ENCODE measurements around the gene RRAGD. TPM values are rescaled to one million over a fixed set of nuclear protein-coding genes. Genes with fewer than 3 reads are reported as not detected.

Gene RRAGD
- total RNA-seq, 1 experiment from 2014 or later: 27.8 TPM

- CTCF ChIA-PET: no interaction called here
- H3K4me3 ChIP-seq (ENCODE audit: low read depth in 2 of 2, low read length in 2 of 2): no peak overlapping the region
- intact Hi-C loops (cut with micrococcal nuclease; ENCODE audit: unreplicated experiment): no loop called here
Observed at GRCh38 chr6:89353702-89354392, 58.2 kb downstream of the RRAGD start.

GRCh38 chr6:89353118-89353556, 58.9 kb downstream of the RRAGD start:
- TF ChIP-seq SIN3A (IDR thresholded peaks at IDR 0.05; ENCODE audit: borderline replicate concordance, insufficient read depth, low read depth, low read length) (no peak), POLR2AphosphoS5 (IDR thresholded peaks at IDR 0.05; ENCODE audit: low read depth, low read length) (no peak), TCF7L2 (IDR thresholded peaks at IDR 0.05; ENCODE audit: low read depth, low read length) (no peak), CTCF (IDR thresholded peaks at IDR 0.05) (no peak), REST (IDR thresholded peaks at IDR 0.05; ENCODE audit: insufficient read depth in 1 of 2, low read depth in 2 of 2, low read length in 1 of 2) (no peak)
- peak overlapping the region; percentile 73 to 96 for H3K4me3 ChIP-seq (ENCODE audit: low read depth in 2 of 2, low read length in 2 of 2)
- H3K4me1 ChIP-seq (ENCODE audit: control insufficient read depth, insufficient read depth, low read length): peaks cover 13% of the 10 kb centered on the region
- DNase-seq (ENCODE audit: low read depth, low spot score) (no peak), ATAC-seq (no peak)
- in situ Hi-C loops (cut with HindIII; ENCODE audit: low pct_unique_long_range_greater_than_20kb, low sequenced_read_pairs): no loop called here
- H3K9me3 ChIP-seq (ENCODE audit: control insufficient read depth, insufficient read depth, low read depth, low read length): no peaks in the 10 kb centered on the region
- POLR2A ChIA-PET: interaction anchor here (0.5 to 1.1 kb wide), 5 partner anchors 38 to 763 kb away, joined by 4 to 12 read pairs (median 12); partner anchors contain the start of genes GABRR2 and PNRC1
- intact Hi-C loops (cut with micrococcal nuclease; ENCODE audit: unreplicated experiment): no loop called here
- H3K36me3 ChIP-seq (ENCODE audit: control insufficient read depth, insufficient read depth, low read length): no peaks in the 10 kb centered on the region
- CTCF ChIA-PET: no interaction called here
- no peaks in the 10 kb centered on the region for H3K27me3 ChIP-seq (ENCODE audit: control insufficient read depth, insufficient read depth, low read length)
- TSS peak; percentile 93 for BruUV-seq (replicated peaks)
- peak overlapping the region; percentile 77 for H3K27ac ChIP-seq (ENCODE audit: low read length)

More at GRCh38 chr6:89353702-89354392, 58.2 kb downstream of the RRAGD start:
- Histone ChIP-seq H3K36me3 (ENCODE audit: control insufficient read depth, insufficient read depth, low read length) (no peaks in the 10 kb centered on the region), H3K27ac (ENCODE audit: low read length) (0 out of 2 replicates have a peak overlapping the region, but pooled peaks have one; percentile 77), H3K9me3 (ENCODE audit: control insufficient read depth, insufficient read depth, low read depth, low read length) (no peaks in the 10 kb centered on the region), H3K27me3 (ENCODE audit: control insufficient read depth, insufficient read depth, low read length) (no peaks in the 10 kb centered on the region), H3K4me1 (ENCODE audit: control insufficient read depth, insufficient read depth, low read length) (peaks cover 13% of the 10 kb centered on the region)
- TF ChIP-seq REST (IDR thresholded peaks at IDR 0.05; ENCODE audit: insufficient read depth in 1 of 2, low read depth in 2 of 2, low read length in 1 of 2): no peak
- TF ChIP-seq TCF7L2 (IDR thresholded peaks at IDR 0.05; ENCODE audit: low read depth, low read length): no peak
- TF ChIP-seq CTCF (IDR thresholded peaks at IDR 0.05): no peak
- TF ChIP-seq SIN3A (IDR thresholded peaks at IDR 0.05; ENCODE audit: borderline replicate concordance, insufficient read depth, low read depth, low read length): no peak
- TF ChIP-seq POLR2AphosphoS5 (IDR thresholded peaks at IDR 0.05; ENCODE audit: low read depth, low read length): no peak
- ATAC-seq: no peak
- in situ Hi-C loops (cut with HindIII; ENCODE audit: low pct_unique_long_range_greater_than_20kb, low sequenced_read_pairs): no loop called here
- no TSS peak for BruUV-seq (replicated peaks)
- POLR2A ChIA-PET: interaction anchor here (0.6 kb wide), 1 partner anchor 48 kb away, joined by 5 read pairs; no protein-coding TSS in a partner anchor
- no peak for DNase-seq (ENCODE audit: low read depth, low spot score)

Data from Panc1 (cell line).